ENCODE results near the gene NIF3L1. TPM values are rescaled to one million over a fixed set of nuclear protein-coding genes. Genes with fewer than 3 reads are reported as not detected.

The NIF3L1 gene
- total and polyA plus RNA-seq, 2 of the 13 experiments (the other 11 are each of a cell fraction or from before 2014, with no cell fraction given) = 67.9 to 75.2 TPM

- TF ChIP-seq, protein P1, sequence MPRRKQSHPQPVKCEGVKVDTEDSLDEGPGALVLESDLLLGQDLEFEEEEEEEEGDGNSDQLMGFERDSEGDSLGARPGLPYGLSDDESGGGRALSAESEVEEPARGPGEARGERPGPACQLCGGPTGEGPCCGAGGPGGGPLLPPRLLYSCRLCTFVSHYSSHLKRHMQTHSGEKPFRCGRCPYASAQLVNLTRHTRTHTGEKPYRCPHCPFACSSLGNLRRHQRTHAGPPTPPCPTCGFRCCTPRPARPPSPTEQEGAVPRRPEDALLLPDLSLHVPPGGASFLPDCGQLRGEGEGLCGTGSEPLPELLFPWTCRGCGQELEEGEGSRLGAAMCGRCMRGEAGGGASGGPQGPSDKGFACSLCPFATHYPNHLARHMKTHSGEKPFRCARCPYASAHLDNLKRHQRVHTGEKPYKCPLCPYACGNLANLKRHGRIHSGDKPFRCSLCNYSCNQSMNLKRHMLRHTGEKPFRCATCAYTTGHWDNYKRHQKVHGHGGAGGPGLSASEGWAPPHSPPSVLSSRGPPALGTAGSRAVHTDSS (CRISPR knock-in tag; conservative IDR thresholded peaks at IDR 0.05) = no peak
- peak; percentile 79 for TF ChIP-seq ZNF501 (CRISPR knock-in tag; IDR thresholded peaks at IDR 0.05)
- TF ChIP-seq, protein P2, sequence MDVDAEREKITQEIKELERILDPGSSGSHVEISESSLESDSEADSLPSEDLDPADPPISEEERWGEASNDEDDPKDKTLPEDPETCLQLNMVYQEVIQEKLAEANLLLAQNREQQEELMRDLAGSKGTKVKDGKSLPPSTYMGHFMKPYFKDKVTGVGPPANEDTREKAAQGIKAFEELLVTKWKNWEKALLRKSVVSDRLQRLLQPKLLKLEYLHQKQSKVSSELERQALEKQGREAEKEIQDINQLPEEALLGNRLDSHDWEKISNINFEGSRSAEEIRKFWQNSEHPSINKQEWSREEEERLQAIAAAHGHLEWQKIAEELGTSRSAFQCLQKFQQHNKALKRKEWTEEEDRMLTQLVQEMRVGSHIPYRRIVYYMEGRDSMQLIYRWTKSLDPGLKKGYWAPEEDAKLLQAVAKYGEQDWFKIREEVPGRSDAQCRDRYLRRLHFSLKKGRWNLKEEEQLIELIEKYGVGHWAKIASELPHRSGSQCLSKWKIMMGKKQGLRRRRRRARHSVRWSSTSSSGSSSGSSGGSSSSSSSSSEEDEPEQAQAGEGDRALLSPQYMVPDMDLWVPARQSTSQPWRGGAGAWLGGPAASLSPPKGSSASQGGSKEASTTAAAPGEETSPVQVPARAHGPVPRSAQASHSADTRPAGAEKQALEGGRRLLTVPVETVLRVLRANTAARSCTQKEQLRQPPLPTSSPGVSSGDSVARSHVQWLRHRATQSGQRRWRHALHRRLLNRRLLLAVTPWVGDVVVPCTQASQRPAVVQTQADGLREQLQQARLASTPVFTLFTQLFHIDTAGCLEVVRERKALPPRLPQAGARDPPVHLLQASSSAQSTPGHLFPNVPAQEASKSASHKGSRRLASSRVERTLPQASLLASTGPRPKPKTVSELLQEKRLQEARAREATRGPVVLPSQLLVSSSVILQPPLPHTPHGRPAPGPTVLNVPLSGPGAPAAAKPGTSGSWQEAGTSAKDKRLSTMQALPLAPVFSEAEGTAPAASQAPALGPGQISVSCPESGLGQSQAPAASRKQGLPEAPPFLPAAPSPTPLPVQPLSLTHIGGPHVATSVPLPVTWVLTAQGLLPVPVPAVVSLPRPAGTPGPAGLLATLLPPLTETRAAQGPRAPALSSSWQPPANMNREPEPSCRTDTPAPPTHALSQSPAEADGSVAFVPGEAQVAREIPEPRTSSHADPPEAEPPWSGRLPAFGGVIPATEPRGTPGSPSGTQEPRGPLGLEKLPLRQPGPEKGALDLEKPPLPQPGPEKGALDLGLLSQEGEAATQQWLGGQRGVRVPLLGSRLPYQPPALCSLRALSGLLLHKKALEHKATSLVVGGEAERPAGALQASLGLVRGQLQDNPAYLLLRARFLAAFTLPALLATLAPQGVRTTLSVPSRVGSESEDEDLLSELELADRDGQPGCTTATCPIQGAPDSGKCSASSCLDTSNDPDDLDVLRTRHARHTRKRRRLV (CRISPR knock-in tag; IDR thresholded peaks at IDR 0.05) = 0 out of 2 replicates have a peak, but pooled peaks have one; percentile 51
- TF ChIP-seq, protein P3, sequence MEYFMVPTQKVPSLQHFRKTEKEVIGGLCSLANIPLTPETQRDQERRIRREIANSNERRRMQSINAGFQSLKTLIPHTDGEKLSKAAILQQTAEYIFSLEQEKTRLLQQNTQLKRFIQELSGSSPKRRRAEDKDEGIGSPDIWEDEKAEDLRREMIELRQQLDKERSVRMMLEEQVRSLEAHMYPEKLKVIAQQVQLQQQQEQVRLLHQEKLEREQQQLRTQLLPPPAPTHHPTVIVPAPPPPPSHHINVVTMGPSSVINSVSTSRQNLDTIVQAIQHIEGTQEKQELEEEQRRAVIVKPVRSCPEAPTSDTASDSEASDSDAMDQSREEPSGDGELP (IDR thresholded peaks at IDR 0.05; ENCODE audit: borderline replicate concordance, low read depth) = peak; percentile 89; the same call in 1 of the 2 replicates
- TF ChIP-seq GMEB1 (CRISPR knock-in tag; IDR thresholded peaks at IDR 0.05; ENCODE audit: borderline replicate concordance) = no peak; the same call in 1 of the 2 replicates
- 0 out of 2 replicates have a peak, but pooled peaks have one; percentile 25 for TF ChIP-seq GATAD1 (CRISPR knock-in tag; IDR thresholded peaks at IDR 0.05)
- TF ChIP-seq MTA1 (CRISPR knock-in tag; IDR thresholded peaks at IDR 0.05; ENCODE audit: borderline replicate concordance) = peak; percentile 75; the same call in 1 of the 2 replicates
- TF ChIP-seq GATAD2A (CRISPR knock-in tag; IDR thresholded peaks at IDR 0.05) = peak; percentile 69
- TF ChIP-seq ZNF264 (CRISPR knock-in tag; IDR thresholded peaks at IDR 0.05) = peak; percentile 80; the same call in 1 of the 2 replicates
- peak; percentile 89; the same call in 1 of the 2 replicates for TF ChIP-seq ZNF598 (CRISPR knock-in tag; IDR thresholded peaks at IDR 0.05; ENCODE audit: borderline replicate concordance)
- TF ChIP-seq KLF13 (CRISPR knock-in tag; IDR thresholded peaks at IDR 0.05) = no peak
- TF ChIP-seq, protein P4, sequence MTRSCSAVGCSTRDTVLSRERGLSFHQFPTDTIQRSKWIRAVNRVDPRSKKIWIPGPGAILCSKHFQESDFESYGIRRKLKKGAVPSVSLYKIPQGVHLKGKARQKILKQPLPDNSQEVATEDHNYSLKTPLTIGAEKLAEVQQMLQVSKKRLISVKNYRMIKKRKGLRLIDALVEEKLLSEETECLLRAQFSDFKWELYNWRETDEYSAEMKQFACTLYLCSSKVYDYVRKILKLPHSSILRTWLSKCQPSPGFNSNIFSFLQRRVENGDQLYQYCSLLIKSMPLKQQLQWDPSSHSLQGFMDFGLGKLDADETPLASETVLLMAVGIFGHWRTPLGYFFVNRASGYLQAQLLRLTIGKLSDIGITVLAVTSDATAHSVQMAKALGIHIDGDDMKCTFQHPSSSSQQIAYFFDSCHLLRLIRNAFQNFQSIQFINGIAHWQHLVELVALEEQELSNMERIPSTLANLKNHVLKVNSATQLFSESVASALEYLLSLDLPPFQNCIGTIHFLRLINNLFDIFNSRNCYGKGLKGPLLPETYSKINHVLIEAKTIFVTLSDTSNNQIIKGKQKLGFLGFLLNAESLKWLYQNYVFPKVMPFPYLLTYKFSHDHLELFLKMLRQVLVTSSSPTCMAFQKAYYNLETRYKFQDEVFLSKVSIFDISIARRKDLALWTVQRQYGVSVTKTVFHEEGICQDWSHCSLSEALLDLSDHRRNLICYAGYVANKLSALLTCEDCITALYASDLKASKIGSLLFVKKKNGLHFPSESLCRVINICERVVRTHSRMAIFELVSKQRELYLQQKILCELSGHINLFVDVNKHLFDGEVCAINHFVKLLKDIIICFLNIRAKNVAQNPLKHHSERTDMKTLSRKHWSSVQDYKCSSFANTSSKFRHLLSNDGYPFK (CRISPR knock-in tag; IDR thresholded peaks at IDR 0.05; ENCODE audit: borderline replicate concordance) = 0 out of 2 replicates have a peak, but pooled peaks have one; percentile 56
- no peak for TF ChIP-seq PLSCR1 (CRISPR knock-in tag; IDR thresholded peaks at IDR 0.05; ENCODE audit: borderline replicate concordance)
Measured at GRCh38 chr2:200843993-200844948, 44.9 kb upstream of the NIF3L1 start (continued).
